BLaER1 (cell line): Measurements from ENCODE around the gene KRI1.

Experiments
- H3K27ac ChIP-seq: shearing (Covaris generic); formaldehyde crosslinking; 2 replicates; pipeline ENCODE4 v1.8.1; 2022
- H3K27me3 ChIP-seq: shearing (Covaris generic); formaldehyde crosslinking; 2 replicates; pipeline ENCODE4 v1.8.1; 2022
- H3K36me3 ChIP-seq: shearing (Covaris generic); formaldehyde crosslinking; 2 replicates; pipeline ENCODE4 v1.8.1; 2022
- H3K4me1 ChIP-seq: shearing (Covaris generic); formaldehyde crosslinking; 2 replicates; pipeline ENCODE4 v1.8.1; 2022
- H3K4me2 ChIP-seq: shearing (Covaris generic); formaldehyde crosslinking; 2 replicates; pipeline ENCODE4 v1.8.1; 2022
- H3K4me3 ChIP-seq: shearing (Covaris generic); formaldehyde crosslinking; 2 replicates; pipeline ENCODE4 v1.8.1; 2022
- H3K9ac ChIP-seq: shearing (Covaris generic); formaldehyde crosslinking; 2 replicates; pipeline ENCODE4 v1.8.1; 2022
- H3K9me3 ChIP-seq: shearing (Covaris generic); formaldehyde crosslinking; 2 replicates; pipeline ENCODE4 v1.8.1; 2022
- H4K20me1 ChIP-seq: shearing (Covaris generic); formaldehyde crosslinking; 2 replicates; pipeline ENCODE4 v1.8.1; 2022
- Cebpa-rat ChIP-seq: shearing (Covaris generic); IDR thresholded peaks from 2 replicates; pipeline ENCODE4 v1.8.1; 2022

The KRI1 gene

GRCh38 chr19:10521461-10522171 lies 44.2 kb downstream of the KRI1 start:
- no peak overlapping the region for H3K27ac ChIP-seq
- no peak for TF ChIP-seq Cebpa-rat
- H3K4me1 ChIP-seq, result peaks cover 37% of the 10 kb centered on the region
- no peak overlapping the region for H3K4me3 ChIP-seq
- H3K9ac ChIP-seq, result no peak overlapping the region
- no peaks in the 10 kb centered on the region for H4K20me1 ChIP-seq
- no peaks in the 10 kb centered on the region for H3K36me3 ChIP-seq
- H3K9me3 ChIP-seq, result no peaks in the 10 kb centered on the region
- no peak overlapping the region for H3K4me2 ChIP-seq
- H3K27me3 ChIP-seq, result no peaks in the 10 kb centered on the region

GRCh38 chr19:10520652-10521318 lies 45.0 kb downstream of the KRI1 start:
- H3K27ac ChIP-seq, result no peak overlapping the region
- no peaks in the 10 kb centered on the region for H3K9me3 ChIP-seq
- peaks cover 45% of the 10 kb centered on the region for H3K4me1 ChIP-seq
- no peak overlapping the region for H3K4me2 ChIP-seq
- H3K27me3 ChIP-seq, result no peaks in the 10 kb centered on the region
- H3K4me3 ChIP-seq, result no peak overlapping the region
- no peaks in the 10 kb centered on the region for H4K20me1 ChIP-seq
- H3K36me3 ChIP-seq, result no peaks in the 10 kb centered on the region
- H3K9ac ChIP-seq, result no peak overlapping the region
- TF ChIP-seq Cebpa-rat, result no peak

- Histone ChIP-seq H3K4me2 (peak overlapping the region; percentile 100), H3K27ac (no peak overlapping the region; the same call in 1 of the 2 replicates), H3K9me3 (no peaks in the 10 kb centered on the region), H3K36me3 (peaks cover 3% of the 10 kb centered on the region), H3K4me1 (peaks cover 59% of the 10 kb centered on the region), H4K20me1 (no peaks in the 10 kb centered on the region), H3K4me3 (no peak overlapping the region), H3K9ac (peak overlapping the region; percentile 81; the same call in 1 of the 2 replicates), H3K27me3 (no peaks in the 10 kb centered on the region)
- no peak for TF ChIP-seq Cebpa-rat
Measured at GRCh38 chr19:10519421-10519820, 46.4 kb downstream of the KRI1 start.

GRCh38 chr19:10518444-10519361 lies 47.1 kb downstream of the KRI1 start:
- Histone ChIP-seq H3K9ac (peak overlapping the region; percentile 81; the same call in 1 of the 2 replicates), H3K27ac (peak overlapping the region; percentile 68; the same call in 1 of the 2 replicates), H4K20me1 (no peaks in the 10 kb centered on the region), H3K36me3 (peaks cover 10% of the 10 kb centered on the region), H3K4me1 (peaks cover 64% of the 10 kb centered on the region), H3K27me3 (no peaks in the 10 kb centered on the region), H3K4me3 (peak overlapping the region; percentile 73), H3K9me3 (no peaks in the 10 kb centered on the region), H3K4me2 (peak overlapping the region; percentile 100)
- TF ChIP-seq Cebpa-rat, result no peak

GRCh38 chr19:10517760-10518443 lies 47.9 kb downstream of the KRI1 start:
- H3K9me3 ChIP-seq, result no peaks in the 10 kb centered on the region
- H3K27me3 ChIP-seq, result no peaks in the 10 kb centered on the region
- no peak for TF ChIP-seq Cebpa-rat
- peaks cover 13% of the 10 kb centered on the region for H3K36me3 ChIP-seq
- H3K4me1 ChIP-seq, result peaks cover 68% of the 10 kb centered on the region
- H3K4me2 ChIP-seq, result peak overlapping the region; percentile 100
- H3K27ac ChIP-seq, result peak overlapping the region; percentile 68; the same call in 1 of the 2 replicates
- H3K9ac ChIP-seq, result peak overlapping the region; percentile 81
- H4K20me1 ChIP-seq, result no peaks in the 10 kb centered on the region
- peak overlapping the region; percentile 73 for H3K4me3 ChIP-seq

- no peak for TF ChIP-seq Cebpa-rat
- H3K9me3 ChIP-seq, result no peaks in the 10 kb centered on the region
- no peaks in the 10 kb centered on the region for H4K20me1 ChIP-seq
- no peaks in the 10 kb centered on the region for H3K27me3 ChIP-seq
- H3K4me3 ChIP-seq, result peak within 1 kb of the TSS; percentile 73
- peak within 1 kb of the TSS; percentile 81 for H3K9ac ChIP-seq
- peaks cover 73% of the 10 kb centered on the region for H3K4me1 ChIP-seq
- peak within 1 kb of the TSS; percentile 68 for H3K27ac ChIP-seq
- H3K36me3 ChIP-seq, result peaks cover 13% of the 10 kb centered on the region
- H3K4me2 ChIP-seq, result peak within 1 kb of the TSS; percentile 100
Measured at GRCh38 chr19:10517361-10517759, 48.5 kb downstream of the KRI1 start, which contains the start of gene S1PR5. Gene S1PR5 (minus strand): TSS chr19:10517447. CDS start chr19:10515011, 2,436 bp downstream.

- H3K4me1 ChIP-seq, result peaks cover 79% of the 10 kb centered on the region
- no peak for TF ChIP-seq Cebpa-rat
- H3K4me2 ChIP-seq, result peak overlapping the region; percentile 100
- H3K9me3 ChIP-seq, result no peaks in the 10 kb centered on the region
- H3K27me3 ChIP-seq, result no peaks in the 10 kb centered on the region
- H3K27ac ChIP-seq, result peak overlapping the region; percentile 68
- peaks cover 13% of the 10 kb centered on the region for H3K36me3 ChIP-seq
- no peaks in the 10 kb centered on the region for H4K20me1 ChIP-seq
- H3K9ac ChIP-seq, result peak overlapping the region; percentile 81
- peak overlapping the region; percentile 73 for H3K4me3 ChIP-seq
Measured at GRCh38 chr19:10516671-10517286, 49.0 kb downstream of the KRI1 start.

GRCh38 chr19:10516064-10516385 lies 49.8 kb downstream of the KRI1 start:
- Histone ChIP-seq H3K4me3 (peak overlapping the region; percentile 73; the same call in 1 of the 2 replicates), H3K9me3 (no peaks in the 10 kb centered on the region), H3K27me3 (no peaks in the 10 kb centered on the region), H3K4me2 (peak overlapping the region; percentile 100), H3K36me3 (peaks cover 13% of the 10 kb centered on the region), H3K27ac (no peak overlapping the region), H4K20me1 (no peaks in the 10 kb centered on the region), H3K9ac (peak overlapping the region; percentile 81; the same call in 1 of the 2 replicates), H3K4me1 (peaks cover 84% of the 10 kb centered on the region)
- TF ChIP-seq Cebpa-rat, result no peak
